Urothelium cell line (cell line): Measurements from ENCODE around the gene PRRX1.
A peak's percentile ranks its signal among the peaks of the same experiment; 100 is the strongest.

Experiments used
- DNase-seq: peaks from one replicate; pipeline ENCODE4 v3.0.0; 2011; ENCODE audit warnings: low spot score, mixed read lengths
- FAIRE-seq: peaks from 2 replicates; lab custom pipeline; 2011; peaks lifted over from hg19 to GRCh38; lab: Jason Lieb, UNC

The PRRX1 gene

DNA sequence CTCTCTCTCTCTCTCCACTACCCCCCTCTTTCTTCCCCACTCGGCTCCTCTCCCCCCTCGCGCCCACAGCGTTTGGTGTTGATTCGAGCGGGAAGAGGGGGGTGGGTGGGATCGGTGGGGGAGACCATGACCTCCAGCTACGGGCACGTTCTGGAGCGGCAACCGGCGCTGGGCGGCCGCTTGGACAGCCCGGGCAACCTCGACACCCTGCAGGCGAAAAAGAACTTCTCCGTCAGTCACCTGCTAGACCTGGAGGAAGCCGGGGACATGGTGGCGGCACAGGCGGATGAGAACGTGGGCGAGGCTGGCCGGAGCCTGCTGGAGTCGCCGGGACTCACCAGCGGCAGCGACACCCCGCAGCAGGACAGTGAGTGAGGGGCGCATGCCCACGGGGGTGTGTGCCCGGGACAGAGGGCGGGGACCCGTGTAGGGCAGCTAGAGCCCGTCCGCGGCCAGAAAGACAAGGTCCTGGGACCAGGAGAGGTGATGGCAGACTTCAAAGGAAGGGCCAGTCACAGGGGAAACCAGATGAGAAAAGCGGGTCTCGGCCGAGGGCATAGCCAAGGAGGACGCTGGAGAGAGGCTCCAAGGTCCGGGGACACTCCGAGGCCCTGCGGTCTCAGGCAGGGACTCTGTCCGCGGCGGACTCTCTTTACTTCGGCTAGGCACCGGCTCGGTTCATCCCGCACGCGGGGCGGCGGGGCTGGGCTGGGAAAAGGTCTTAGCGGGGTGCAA lies at the start of gene PRRX1:
Gene PRRX1, plus strand, starts transcription at position 39 of the 735 bp plus-strand sequence. Its CDS starts 88 bp downstream, at position 127.
- DNase-seq (peak; percentile 55), FAIRE-seq (no peak)

DNA sequence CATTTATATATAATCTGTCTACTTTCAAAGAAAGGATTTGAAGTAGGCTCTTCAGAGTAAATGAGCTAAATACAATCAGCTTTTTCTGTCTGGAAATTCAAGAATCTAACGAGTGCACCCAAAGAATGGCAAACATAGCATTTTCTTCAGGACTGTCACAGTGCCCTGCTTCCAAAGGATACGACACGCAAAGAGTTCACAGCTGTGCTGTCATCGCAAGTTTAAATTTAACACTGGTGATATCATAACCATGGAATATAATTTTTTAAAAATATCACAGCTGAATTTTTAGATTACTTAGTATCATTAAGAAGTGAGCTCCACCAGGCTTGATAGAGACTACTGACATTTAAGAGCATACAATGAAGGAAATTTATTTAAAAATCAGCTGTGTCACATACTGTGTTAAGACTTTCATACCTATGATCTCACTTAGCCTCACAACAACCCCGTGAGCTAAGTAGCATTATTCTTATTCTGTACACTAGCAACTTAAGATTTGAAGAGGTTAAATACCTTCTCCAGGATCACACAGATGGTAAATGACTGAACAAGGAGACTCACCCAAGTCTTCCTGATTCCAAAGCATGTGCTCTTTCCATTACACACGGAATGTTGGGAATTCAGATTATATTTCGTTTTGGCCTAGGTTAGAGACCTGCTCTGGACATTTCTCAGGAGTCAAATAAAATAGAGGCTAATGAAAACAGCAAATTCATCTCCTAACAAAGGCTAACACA lies 46.2 kb upstream of the PRRX1 start:
- no peak for DNase-seq
- FAIRE-seq: no peak

- FAIRE-seq (no peak), DNase-seq (no peak)
Observed at GRCh38 chr1:170618421-170618820, 45.5 kb upstream of the PRRX1 start.

- DNase-seq: no peak
- no peak for FAIRE-seq
Observed at GRCh38 chr1:170619241-170620028, 44.5 kb upstream of the PRRX1 start.

DNA sequence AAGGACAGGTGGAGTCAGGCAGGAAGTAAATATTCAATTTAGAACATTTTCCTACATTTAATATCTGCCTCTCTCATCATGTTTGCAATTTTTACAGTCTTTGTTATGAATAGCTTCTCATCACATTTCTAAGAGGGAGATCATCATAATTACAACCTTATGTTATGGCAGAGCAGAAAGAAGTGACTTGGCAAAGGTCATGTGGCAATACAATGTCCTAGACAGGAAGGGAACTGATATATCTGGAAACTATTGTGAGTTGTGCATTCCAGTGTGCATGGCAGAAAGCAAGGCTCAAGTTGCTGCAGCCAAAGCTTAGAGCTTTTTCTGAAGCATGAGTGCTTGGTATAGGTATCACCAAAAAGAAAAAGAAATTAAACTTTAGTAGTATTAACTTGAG lies 43.8 kb upstream of the PRRX1 start:
- DNase-seq: no peak
- FAIRE-seq: no peak

GRCh38 chr1:170623171-170623570 lies 40.8 kb upstream of the PRRX1 start:
- no peak for FAIRE-seq
- DNase-seq: peak; percentile 35

GRCh38 chr1:170624146-170624545 lies 39.8 kb upstream of the PRRX1 start:
- DNase-seq (no peak), FAIRE-seq (no peak)

GRCh38 chr1:170630977-170631376 lies 33.0 kb upstream of the PRRX1 start:
- no peak for FAIRE-seq

DNA sequence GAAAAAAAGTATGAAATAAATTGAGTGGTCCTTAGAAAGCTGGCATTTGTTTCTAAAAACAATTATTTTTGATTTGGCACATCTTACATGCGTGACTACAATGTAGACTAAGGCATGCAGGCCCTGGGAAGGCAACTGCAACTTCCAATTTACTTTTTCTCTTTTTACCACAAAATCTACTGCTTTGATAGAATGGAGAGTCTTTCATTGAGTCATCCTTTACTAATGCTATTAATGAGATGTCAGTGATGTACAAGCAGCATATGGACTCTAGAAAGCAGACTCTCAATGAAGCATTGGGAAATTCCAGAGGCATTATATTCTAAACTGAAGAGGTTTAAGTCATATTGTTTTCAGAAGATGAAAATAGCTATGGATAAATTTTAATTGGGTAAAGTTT lies 29.6 kb upstream of the PRRX1 start:
- no peak for DNase-seq
- no peak for FAIRE-seq

More at GRCh38 chr1:170630977-170631376, 33.0 kb upstream of the PRRX1 start:
- DNase-seq: no peak

GRCh38 chr1:170634824-170635410 lies 29.0 kb upstream of the PRRX1 start:
- DNase-seq (no peak), FAIRE-seq (no peak)

DNA sequence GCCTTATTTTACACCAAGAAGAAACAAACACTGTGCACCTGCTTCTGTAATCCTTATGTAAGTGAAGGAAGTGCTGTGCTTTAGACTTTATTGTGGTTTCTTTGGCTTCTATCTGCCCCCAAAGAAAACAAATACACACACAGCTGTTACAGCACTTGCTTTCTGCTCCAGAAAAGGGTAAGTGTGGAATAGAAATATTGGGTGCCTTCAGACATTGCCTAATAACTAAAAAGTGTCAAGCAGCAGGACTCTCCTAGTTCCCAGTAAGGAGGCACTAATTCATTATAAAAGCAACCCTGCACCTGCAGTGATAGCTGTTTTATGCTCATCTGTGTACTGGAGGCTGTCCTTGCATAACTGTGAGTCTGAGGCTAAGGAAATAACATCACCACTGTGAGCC lies 23.4 kb upstream of the PRRX1 start:
- no peak for FAIRE-seq
- DNase-seq: no peak

DNA sequence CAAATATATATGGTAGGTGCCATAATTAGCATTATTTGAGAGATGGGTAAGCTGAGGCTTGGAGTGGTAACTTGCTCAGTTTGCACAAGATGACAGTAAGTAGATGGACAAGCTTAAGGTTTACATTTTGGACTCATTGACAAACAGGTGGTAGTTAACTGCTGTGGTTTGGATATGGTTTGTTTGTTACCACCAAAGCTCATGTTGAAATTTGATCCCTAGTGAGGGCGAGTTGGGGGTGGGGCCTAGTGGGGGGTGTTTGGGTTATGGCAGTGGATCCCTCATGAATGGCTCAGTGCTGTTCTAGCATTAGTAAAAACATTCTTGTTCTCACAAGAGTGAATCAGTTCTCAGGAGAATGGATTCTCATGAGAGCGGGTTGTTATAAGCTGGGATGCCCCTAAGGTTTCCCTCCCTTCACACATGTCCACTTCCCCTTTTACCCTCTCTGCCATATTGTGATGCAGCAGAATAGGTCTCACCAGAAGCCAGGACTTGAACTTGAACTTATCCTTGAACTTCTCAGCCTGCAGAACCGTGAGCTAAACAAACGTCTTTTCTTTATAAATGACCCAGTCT lies 6.6 kb upstream of the PRRX1 start:
- DNase-seq: no peak
- FAIRE-seq: no peak

DNA sequence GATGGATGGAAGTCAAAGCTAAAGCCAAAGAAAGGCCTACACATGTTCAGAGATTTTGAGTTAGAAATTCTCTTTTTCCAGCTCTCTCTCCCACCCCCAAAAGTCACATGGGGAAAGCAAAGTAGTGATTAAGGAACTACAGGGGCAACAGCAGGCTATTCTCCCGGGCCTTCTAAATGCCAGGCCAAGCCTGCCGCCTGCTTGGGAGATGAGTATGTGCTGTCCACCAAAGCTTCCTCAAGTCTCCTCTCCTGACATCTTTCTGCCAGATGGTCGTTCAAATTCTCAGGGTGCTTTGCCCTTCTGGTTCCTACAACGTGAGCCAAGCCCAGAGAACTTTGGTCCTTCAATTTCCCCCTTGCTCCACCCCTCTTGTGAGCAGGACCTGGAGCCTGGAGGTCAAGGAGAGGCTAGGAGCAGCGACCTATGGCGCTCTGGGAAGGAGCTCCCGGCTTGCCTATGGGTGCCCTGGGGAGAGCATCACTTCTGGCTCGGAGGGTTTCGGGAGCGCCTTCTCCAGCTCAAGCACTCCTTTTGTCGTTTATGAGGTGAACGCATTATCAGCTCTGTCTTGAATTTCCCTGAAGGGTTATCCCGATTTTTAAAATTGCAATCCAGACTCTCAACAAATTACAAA lies 4.4 kb upstream of the PRRX1 start:
- FAIRE-seq (no peak), DNase-seq (no peak)

DNA sequence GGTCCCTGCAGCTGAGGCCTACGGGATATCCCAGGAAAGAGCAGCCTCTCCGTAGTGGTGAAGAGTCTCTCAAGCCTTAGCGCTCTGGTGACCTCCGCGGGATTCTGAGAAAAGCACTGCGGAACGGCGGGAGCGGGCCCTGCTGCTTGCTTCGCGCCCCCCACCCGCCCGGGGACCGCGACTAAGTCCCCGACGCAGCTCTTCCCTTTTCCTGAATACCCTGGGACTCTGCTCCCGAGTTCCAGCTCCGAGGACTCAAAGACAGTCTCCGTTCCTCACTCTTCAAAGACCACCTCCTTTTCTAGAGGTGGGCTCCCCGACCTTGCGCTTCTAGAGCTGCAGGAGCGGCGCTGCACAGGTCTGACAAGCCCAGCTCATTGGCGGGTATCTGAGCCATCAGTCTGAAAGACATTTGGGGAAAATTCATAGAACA lies 3.6 kb upstream of the PRRX1 start:
- DNase-seq (no peak), FAIRE-seq (no peak)

- DNase-seq (no peak), FAIRE-seq (no peak)
Observed at GRCh38 chr1:170660871-170661645, 2.9 kb upstream of the PRRX1 start.

- DNase-seq (peak; percentile 30), FAIRE-seq (no peak)
Observed at GRCh38 chr1:170661646-170662411, 2.1 kb upstream of the PRRX1 start.

DNA sequence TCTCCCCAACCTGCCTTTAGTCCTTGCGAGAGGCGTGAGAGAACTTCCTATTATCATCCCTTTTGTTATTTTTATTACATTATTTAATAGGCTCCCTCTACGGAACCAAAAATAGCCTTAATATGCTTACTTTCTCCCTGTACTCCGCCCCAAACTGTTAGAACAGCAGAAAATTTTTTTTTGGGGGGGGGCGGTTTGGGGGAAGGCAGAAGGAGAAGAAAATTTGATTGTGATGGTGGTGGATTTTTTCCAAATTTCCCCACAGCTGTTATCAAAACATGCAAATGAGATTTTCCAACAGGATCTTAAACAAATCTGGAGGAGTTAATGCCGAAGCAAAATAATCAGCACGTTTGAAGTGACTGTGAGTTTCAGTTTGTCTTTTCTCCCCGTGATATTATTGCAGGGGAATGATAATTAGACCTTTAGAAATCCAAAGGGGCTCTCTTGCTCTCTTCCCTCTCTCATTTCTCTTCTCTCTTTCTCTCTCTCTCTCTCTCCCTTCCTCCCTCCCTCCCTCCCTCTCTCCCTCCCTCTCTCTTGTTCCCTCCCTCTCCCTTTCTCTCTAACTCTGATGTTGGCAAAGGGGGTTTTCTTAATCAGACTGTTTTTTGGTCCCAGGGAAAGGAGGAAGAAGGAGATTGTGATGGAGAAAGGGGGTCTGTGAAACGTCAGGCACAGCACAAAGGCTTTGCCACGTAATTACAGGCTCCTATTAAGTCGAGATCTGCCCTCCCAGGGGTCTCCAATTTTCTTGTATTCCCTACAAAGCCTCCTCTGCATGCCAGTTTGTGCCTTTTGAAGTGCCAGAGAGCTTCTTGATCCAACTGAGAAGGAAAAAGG lies 1.1 kb upstream of the PRRX1 start:
- DNase-seq: no peak
- FAIRE-seq: no peak
